ENCODE results near the gene SEC23B. TPM values are rescaled to one million over a fixed set of nuclear protein-coding genes. Genes with fewer than 3 reads are reported as not detected.
A peak's percentile ranks its signal among the peaks of the same experiment; 100 is the strongest.
"Not testable (repeated sequence)": the region's sequence is repeated elsewhere in the genome, so short reads cannot be mapped to it uniquely, and the experiment has no call there.

The SEC23B gene
- total RNA-seq, 1 experiment from 2014 or later = 66.9 TPM

DNA sequence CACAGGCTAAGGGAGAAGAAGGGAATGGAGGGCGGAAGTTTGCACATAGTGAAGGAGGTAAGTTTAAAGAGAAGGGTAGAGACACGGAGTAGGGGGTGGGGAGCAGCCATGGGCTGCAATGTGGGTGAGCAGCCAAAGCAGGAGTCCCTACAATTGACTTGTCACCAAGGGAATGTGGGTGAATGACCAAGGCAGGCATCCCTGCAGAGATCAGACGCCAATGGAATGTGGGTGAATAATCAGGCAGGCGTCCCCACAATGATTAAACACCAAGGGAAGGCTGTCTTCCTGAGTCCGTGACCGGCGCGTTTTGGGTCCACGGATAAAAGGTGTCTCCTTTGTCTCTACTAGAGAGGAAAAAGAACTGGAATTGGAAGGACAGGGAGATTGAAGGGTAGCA is 14.3 kb downstream of the SEC23B start:
- DNase-seq (ENCODE audit: low spot score); in situ Hi-C loops (cut with HindIII; ENCODE audit: low sequenced_read_pairs): not testable (repeated sequence)

DNA sequence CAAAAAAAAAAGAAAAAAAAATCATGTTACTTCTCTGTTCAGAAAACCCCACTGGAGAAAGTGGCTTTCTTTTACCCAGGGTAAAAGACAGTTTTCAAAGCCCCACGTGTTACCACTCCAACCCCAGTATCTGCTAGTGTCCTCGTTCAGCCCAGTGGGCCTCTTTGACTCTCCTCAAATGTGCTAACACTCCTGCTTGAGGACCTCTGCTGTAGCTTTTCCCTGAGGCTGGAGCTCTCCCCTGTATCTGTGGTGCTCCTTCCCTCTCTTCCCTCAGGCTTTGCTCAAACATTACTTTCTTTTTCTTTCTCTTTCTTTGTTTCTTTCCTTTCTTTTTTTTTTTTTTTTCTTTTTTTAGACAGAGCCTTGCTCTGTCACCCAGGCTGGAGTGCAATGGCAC is 15.3 kb downstream of the SEC23B start:
- in situ Hi-C loops (cut with HindIII; ENCODE audit: low sequenced_read_pairs) = no loop called here
- no peak for DNase-seq (ENCODE audit: low spot score)

DNA sequence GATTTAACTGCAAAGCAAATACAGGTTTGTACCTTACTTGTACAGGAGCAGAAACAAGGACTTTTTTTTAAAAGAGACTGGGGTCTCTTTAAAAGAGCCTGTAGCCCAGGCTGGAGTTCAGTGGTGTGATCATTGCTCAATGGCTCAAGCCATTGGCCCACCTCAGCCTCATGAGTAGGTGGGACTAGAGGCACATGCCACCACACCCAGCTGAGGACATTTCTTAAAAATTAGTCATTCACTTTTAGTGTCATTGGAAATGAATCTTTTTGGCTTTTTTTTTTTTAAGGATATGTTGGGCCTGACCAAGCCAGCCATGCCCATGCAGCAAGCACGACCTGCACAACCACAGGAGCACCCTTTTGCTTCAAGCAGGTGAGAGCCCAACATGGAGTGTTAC is 16.9 kb downstream of the SEC23B start:
- in situ Hi-C loops (cut with HindIII; ENCODE audit: low sequenced_read_pairs) = no loop called here

DNA sequence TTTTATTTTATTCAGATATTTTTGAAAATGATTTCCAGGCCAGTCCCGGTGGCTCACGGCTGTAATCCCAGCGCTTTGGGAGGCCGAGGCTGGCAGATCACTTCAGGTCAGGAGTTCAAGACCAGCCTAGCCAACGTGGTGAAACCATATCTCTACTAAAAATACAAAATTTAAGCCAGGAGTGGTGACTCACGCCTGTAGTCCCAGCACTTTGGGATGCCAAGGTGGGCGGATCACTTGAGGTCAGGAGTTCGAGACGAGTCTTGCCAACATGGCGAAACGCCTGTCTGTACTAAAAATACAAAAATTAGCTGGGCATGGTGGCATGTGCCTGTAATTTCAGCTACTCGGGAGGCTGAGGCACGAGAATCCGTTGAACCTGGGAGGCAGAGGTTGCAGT is 19.0 kb downstream of the SEC23B start:
- in situ Hi-C loops (cut with HindIII; ENCODE audit: low sequenced_read_pairs); DNase-seq (ENCODE audit: low spot score): not testable (repeated sequence)

More for the DNA sequence above, 16.9 kb downstream of the SEC23B start:
- DNase-seq (ENCODE audit: low spot score) = no peak

DNA sequence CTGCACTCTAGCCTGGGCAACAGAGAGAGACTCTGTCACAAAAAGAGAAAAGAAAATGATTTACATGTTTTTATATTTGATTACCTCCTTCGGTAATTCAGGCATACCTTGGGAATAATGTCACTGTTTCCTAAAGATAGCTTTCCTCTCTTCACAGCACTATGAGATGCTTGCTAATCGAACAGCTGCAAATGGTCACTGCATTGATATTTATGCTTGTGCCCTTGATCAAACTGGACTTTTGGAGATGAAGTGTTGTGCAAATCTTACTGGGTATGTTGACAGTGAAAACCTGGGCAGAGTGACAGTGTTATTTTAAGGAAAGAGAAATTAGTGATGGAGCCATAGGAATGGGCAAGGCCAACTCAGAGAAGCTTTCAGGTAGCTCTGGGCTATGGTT is 19.6 kb downstream of the SEC23B start:
- DNase-seq (ENCODE audit: low spot score) = no peak
- in situ Hi-C loops (cut with HindIII; ENCODE audit: low sequenced_read_pairs) = no loop called here

DNA sequence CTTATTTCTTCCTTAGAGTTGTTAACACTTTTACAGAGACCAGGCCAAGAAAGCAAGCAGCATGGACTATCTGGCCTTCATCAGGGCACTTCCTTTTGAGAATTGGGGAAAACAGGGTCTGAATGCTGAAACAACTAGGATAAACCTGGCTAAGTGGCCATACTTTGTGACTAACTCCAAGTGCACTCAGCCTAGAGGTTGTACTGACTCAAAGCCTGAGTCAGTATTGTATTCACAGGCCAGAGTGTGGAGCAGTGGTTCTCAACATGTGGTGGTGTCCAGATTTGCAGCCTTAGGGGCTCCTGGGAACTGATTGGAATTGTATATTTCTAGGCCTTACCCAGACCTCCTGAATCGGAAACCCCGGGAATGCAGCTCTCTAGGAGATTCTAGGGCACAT is 20.1 kb downstream of the SEC23B start:
- in situ Hi-C loops (cut with HindIII; ENCODE audit: low sequenced_read_pairs) = no loop called here

DNA sequence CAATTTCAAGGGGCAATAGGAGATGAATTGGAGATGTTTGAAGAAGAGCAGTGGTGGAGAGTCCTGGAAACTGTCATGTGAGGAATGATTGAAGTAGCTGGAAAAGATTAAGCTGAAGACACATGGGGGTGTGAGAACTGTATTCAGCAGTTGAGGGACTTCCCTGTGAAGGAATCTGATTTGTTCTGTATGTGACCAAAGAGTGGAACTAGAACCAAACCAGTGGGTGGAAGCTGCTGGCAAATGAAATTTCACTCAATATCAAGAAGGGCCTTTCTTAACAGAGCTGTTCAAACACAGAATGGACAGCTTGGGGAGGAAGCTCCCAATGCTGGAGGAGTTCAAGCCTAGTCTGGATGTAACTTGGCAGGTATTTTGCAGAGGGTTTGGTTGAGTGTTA is 21.3 kb downstream of the SEC23B start:
- in situ Hi-C loops (cut with HindIII; ENCODE audit: low sequenced_read_pairs) = no loop called here
- no peak for DNase-seq (ENCODE audit: low spot score)

More for the DNA sequence above, 20.1 kb downstream of the SEC23B start:
- DNase-seq (ENCODE audit: low spot score) = no peak

DNA sequence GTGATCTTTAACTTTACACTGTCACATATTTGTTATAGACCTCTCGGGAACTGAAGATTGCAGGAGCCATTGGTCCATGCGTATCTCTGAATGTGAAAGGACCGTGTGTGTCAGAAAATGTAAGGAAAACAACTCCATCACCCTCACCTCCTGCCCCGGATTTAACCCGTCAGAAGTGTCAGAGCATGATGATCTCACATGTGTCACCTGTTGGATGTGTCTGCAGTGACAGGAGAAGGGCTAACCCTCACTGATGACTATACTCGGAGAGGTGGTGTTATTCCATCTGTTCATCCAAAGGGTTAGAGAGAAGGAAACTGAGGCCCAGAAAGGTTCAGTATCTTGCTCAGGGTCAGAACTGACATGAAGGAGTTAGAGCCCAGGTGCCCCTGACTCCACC is 24.9 kb downstream of the SEC23B start:
- in situ Hi-C loops (cut with HindIII; ENCODE audit: low sequenced_read_pairs) = no loop called here
- no peak for DNase-seq (ENCODE audit: low spot score)

DNA sequence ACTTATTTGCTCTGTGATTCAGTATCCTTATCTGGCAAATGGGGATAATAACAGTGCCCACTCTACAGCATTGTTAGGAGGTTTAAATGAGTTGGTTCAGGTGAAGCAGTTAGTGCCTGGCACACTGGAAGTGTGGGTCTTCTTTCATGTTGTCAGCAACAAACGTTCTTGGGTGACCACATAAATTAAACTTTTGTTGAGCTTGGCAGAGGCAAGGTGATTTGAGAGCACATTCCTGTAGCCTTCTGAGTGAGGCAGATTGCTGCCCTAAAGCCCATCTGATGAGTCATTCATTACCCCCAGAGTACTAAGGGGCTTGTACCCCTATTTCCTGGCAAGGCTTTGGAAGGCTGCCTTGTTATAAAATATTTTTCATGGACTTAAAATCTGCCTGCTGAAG is 25.8 kb downstream of the SEC23B start:
- in situ Hi-C loops (cut with HindIII; ENCODE audit: low sequenced_read_pairs) = no loop called here
- DNase-seq (ENCODE audit: low spot score) = no peak

DNA sequence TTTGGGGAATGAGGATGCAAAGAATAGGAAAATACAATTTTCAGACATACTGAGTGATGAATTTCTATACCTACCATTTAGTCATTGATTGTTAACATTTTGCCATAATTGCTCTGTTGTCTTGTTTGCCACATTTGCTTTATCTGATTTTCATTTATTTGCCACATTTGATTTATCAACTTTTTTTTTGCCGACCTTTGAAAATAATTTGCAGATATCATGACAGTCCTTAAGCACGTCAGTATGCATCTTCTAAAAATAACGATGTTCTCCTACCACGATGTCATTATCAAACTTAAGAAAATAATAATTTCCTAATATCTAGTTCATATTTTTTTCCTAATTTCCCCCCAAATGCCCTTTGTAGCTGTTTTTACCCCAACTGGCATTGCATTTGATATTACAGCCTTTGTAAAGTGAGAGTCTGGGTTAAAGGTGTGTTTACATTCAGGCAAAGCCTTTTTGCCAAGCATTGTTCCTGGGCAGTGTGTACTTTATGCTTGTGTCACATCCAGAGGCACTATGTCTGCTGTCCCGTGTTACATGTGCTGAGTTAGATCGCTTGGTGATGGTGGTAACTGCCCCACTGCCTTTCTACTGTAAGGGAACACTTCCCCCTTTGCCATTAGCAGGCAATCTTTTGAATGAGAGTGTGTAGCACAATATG is 26.4 kb downstream of the SEC23B start:
- no peak for DNase-seq (ENCODE audit: low spot score)
- in situ Hi-C loops (cut with HindIII; ENCODE audit: low sequenced_read_pairs) = no loop called here

DNA sequence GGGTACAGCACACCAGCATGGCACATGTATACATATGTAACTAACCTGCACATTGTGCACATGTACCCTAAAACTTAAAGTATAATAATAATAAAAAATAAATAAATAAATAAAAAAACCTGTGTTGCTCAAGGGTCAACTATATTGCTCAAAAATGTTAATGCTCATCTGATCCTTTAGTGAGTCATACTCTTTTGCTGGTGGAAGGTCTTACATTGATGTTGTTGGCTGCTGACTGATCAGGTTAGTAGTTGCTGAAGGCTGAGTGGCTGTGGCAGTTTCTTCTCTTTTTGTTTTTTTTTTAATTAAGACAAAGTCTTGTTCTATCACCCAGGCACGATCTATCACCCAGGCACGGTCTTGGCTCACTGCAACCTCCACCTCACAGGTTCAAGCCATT is 29.9 kb downstream of the SEC23B start:
- in situ Hi-C loops (cut with HindIII; ENCODE audit: low sequenced_read_pairs) = no loop called here
- DNase-seq (ENCODE audit: low spot score) = no peak

DNA sequence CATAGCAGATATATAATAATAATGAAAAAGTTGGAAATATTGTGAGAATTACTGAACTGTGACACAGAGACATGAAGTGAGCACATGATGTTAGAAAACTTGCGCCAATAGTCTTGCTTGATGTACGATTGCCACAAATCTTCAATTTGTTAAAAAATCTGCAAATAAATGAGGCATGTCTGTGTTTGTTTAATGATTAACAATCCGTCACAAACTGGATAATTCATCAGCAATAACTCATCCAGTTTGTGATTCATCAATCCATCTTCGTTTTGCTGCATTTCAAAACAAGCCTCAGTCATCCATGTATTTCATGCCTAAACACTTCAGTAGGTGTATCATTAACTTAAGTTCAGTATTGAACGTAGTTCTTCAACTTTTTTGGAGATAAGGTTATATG is 34.0 kb downstream of the SEC23B start:
- no peak for DNase-seq (ENCODE audit: low spot score)
- in situ Hi-C loops (cut with HindIII; ENCODE audit: low sequenced_read_pairs) = no loop called here

DNA sequence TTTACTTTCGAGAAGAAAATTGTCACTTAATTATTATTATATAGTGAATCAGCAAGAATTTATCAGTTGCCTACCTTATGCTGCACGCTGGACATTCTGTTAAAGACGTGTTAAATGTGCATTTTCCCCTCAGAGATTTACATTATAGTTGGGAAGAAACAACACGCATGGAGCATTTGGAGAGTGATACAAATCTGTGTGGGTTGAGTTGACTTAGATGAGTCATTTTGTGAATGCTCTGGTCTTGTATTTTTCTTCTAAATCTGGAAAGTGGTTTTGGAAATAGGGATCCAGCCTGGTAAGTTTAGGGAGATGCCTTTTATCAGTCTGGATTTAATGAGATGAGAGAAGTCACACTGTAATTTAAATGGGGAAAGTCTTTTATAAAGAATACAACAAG is 35.5 kb downstream of the SEC23B start:
- in situ Hi-C loops (cut with HindIII; ENCODE audit: low sequenced_read_pairs) = no loop called here
- DNase-seq (ENCODE audit: low spot score) = no peak

DNA sequence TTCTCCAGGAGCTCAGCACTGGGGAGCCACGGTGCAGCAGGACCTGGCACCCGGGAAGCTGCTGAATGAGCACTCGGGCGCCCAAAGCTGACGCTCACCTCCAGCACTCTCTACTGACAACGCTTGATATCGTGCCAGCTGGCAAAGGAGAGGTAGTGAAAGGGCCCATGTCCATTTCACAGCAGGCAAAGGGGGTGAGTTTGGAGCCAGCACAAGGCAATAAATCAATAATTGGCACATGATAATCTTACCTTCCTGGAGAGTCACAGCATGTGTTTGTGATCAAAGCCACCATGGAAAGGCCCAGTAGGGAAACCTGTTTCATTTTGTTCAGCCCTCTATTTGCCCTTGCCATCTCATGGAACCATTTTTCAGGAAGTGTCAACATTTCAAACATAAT is 36.2 kb downstream of the SEC23B start:
- no peak for DNase-seq (ENCODE audit: low spot score)
- in situ Hi-C loops (cut with HindIII; ENCODE audit: low sequenced_read_pairs) = no loop called here

DNA sequence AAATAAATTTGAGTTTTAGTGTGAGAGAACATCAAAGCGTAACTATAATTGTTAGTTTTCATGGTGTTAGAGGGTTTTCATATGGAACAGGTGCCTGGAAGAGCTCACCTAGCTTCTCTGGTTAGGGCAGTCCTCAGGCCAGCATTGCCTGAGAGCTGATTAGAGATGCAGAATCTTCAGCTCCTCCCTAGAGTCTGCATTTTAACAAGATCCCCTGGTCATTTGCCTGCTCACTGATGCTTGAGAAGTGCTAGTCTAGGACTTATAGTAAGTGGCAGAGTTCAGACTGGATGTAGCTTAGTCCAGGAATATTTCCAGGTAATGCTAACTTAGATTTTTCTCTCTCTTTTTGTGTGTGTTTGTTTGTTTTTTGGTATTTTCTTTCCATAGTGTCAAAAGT is 37.8 kb downstream of the SEC23B start:
- DNase-seq (ENCODE audit: low spot score) = no peak
- in situ Hi-C loops (cut with HindIII; ENCODE audit: low sequenced_read_pairs) = no loop called here

DNA sequence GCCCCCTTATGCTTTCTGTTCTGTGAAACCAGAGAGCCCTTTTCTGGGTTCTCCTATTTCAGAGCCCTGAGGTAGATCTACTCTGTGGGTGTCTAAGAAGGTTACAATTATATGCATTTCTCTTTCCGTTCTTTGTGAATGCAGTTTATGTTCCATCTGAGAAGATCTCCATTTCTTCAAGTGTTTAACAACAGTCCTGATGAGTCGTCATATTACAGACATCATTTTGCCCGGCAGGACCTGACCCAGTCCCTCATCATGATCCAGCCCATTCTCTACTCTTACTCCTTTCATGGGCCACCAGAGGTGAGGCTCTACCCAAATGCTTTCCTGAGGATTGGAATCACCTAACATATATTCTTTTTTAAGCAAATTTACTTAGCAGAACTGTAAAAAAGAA is 40.7 kb downstream of the SEC23B start:
- DNase-seq (ENCODE audit: low spot score) = no peak
- in situ Hi-C loops (cut with HindIII; ENCODE audit: low sequenced_read_pairs) = no loop called here

DNA sequence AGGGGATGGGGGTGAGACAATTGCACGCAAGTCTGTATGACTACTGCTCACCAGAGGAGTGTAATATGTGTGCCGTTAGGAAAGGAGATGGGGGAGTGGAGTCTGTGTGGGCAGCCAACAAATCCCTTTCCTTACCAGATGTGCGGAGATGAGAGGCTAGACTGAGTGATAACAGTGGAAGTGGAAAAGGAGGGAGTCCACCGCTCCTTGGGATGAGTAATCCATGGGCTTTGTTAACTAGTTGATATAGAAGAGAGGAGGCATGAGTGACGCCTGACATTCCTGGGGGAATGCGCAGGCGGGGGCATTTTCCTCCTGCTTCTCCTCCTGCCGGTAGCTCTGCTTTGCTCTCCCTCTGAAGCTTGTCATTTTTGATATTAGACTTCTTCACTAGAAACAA is 46.0 kb downstream of the SEC23B start:
- in situ Hi-C loops (cut with HindIII; ENCODE audit: low sequenced_read_pairs) = no loop called here
- DNase-seq (ENCODE audit: low spot score) = no peak

DNA sequence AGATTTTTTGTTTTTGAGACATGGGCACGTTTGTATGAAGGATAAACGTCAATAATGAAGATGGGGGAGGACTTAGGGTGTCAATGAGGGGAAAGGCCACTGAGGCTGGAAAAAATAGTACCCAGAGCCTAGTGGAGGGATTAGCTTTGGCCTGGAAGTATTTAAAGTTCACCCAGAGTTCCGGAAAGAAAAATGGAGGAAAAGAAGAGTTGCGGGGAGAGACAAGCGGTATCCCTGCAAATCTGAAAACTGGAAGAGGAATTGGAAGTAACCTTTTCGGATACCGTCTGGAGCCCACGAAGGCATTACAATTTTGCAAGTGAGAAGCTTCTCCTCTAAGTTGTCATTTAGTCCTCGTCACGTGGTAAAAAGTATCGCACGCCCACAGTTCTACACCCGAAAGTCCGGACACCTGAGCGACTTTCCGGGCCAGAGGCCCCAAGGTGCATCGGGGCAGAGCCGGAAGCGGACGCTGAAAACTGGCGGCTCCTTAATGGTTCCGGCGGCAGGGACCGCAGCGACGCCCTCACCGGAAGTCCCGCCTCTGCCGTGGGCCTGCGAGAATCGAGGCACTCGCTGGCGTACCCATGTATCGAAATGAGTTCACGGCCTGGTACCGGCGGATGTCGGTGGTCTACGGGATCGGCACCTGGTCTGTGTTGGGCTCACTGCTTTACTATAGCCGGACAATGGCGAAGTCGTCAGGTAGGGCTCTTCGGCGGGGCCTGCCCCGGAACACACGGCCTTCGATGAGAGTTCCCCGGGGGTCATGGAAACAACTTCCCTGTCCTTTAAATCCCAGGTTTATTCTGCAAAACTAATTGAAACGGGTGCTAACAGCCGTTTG is 59.4 kb downstream of the SEC23B start, which contains the start of gene SMIM26:
Gene SMIM26 (plus strand): TSS at position 541 of the 847 bp plus-strand sequence. CDS start 47 bp downstream, at position 588.
- in situ Hi-C loops (cut with HindIII; ENCODE audit: low sequenced_read_pairs) = no loop called here
- peak; percentile 92 for DNase-seq (ENCODE audit: low spot score)

DNA sequence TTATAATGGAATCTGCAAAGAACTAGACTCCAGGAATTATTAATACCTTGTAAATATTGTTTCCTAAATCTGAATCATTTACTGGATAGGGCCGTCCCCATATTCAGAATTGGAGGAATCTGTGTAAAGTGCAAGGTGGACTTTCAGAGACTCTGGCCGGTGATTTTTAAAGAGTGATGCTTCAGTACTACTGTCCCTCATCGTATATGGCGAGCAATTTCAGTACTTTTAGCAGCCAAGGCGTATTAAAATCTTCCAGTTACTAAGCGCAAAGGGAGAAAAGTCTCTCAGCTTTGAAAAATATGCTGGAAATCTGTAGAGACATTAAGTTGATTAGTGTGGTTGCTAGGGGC is 60.0 kb downstream of the SEC23B start:
- DNase-seq (ENCODE audit: low spot score) = no peak
- in situ Hi-C loops (cut with HindIII; ENCODE audit: low sequenced_read_pairs) = no loop called here

DNA sequence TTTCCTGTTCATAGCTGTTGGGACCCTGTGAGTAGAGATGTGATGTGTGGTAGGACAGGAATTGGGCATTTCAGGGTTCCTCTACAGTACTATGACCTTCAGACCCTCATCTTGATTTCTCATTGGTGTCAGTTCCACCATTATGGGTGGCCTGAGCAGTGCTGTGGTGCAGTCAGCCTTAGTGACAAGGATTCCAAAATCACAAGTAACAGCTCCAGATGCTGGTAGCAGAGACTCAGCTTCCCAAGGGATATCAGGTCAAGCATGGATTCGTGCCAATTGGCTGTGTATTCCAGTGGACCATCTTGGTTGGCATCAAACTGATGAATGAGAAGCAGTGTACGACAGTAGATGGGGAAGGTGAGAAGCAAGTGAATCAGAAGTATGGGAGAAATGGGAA is 63.3 kb downstream of the SEC23B start:
- no peak for DNase-seq (ENCODE audit: low spot score)
- in situ Hi-C loops (cut with HindIII; ENCODE audit: low sequenced_read_pairs) = no loop called here

DNA sequence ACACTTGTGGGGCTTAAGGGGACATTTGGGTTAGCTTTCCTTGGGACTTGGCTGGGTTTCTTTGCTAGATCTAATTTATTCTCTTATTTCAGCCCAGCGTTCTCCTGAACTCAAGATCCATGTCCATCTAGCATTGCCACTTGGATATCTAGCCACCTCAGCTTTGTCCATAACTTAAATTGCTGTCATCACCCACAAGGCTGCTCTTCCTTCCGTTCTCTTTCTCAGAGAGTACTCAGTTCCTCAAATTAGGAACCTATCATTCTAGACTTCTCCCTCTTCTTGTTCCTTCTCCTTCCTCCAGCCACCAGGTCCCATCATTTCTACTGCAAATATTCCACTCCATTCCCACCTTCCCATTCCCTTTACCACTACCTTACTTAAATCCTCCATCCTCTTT is 63.8 kb downstream of the SEC23B start:
- in situ Hi-C loops (cut with HindIII; ENCODE audit: low sequenced_read_pairs) = no loop called here
- no peak for DNase-seq (ENCODE audit: low spot score)

Data from G401 (cell line).